Measurements from ENCODE around the gene PLD1.
"Not testable (repeated sequence)": the region's sequence is repeated elsewhere in the genome, so short reads cannot be mapped to it uniquely, and the experiment has no call there.

The PLD1 gene

DNA sequence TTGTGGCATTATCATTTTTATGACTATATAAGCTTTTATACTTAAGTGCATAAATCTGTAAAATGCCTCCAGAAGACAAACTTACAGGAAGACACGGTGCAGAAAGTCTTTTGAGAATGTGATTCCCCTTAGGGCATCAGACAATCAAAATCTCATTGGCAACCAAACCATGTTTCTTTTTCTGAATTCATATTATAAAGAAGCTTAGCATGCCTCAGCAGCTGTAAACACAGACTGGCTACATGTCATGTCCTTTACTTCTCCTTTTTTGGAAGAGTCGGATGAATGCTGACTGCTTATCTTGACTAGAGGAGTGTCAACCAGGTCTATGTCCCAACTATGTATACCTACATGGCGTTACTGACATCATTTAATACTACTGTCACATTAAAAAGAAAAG, 150.1 kb downstream of the PLD1 start:
- no peak for DNase-seq (ENCODE audit: low read depth)

- no peak for DNase-seq (ENCODE audit: low read depth)
These were observed 151.4 kb downstream of the PLD1 start for GRCh38 chr3:171658841-171659240.

GRCh38 chr3:171654809-171655208, 155.5 kb downstream of the PLD1 start:
- DNase-seq (ENCODE audit: low read depth), result peak; percentile 86

GRCh38 chr3:171654326-171654725, 156.0 kb downstream of the PLD1 start:
- DNase-seq (ENCODE audit: low read depth), result no peak

- DNase-seq (ENCODE audit: low read depth), result no peak
These were observed 156.6 kb downstream of the PLD1 start for GRCh38 chr3:171653701-171654100.

GRCh38 chr3:171652932-171653331, 157.4 kb downstream of the PLD1 start:
- DNase-seq (ENCODE audit: low read depth), result no peak

DNA sequence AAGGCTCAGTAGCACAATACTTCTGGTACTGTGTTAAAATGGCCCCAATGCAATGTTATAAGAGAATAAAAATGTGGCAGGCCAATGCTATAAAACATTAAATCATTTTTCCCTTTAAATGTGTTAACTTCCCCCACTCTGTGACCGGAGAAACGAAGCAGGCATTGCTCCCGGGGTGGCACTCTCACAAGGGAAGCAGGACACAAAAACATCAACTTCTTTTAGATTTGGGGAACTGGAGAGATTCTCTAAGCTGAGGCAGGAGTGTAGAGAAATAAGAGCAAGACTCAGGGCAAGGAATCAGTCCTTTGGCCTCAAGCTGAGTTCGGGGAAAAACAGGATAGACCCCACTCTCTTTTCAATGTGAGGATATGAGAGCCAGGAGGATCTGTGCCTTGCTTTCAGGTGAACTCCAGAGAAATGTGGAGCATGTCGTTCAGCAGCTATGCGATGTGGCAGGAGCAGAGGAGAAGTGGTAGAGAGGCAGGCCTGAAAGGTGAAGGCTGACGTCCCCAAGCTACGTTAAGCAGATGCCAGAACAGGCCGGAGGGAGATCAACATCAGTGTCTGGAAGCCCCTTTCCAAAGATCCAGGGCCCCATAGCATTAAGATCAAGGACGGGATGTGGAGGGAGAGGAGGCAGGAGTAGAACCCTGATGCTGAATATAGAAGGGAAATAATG, 160.2 kb downstream of the PLD1 start:
- no peak for DNase-seq (ENCODE audit: low read depth)

- DNase-seq (ENCODE audit: low read depth), result no peak
These were observed 161.0 kb downstream of the PLD1 start for GRCh38 chr3:171649267-171649666.

GRCh38 chr3:171648069-171648468, 162.2 kb downstream of the PLD1 start:
- no peak for DNase-seq (ENCODE audit: low read depth)

DNA sequence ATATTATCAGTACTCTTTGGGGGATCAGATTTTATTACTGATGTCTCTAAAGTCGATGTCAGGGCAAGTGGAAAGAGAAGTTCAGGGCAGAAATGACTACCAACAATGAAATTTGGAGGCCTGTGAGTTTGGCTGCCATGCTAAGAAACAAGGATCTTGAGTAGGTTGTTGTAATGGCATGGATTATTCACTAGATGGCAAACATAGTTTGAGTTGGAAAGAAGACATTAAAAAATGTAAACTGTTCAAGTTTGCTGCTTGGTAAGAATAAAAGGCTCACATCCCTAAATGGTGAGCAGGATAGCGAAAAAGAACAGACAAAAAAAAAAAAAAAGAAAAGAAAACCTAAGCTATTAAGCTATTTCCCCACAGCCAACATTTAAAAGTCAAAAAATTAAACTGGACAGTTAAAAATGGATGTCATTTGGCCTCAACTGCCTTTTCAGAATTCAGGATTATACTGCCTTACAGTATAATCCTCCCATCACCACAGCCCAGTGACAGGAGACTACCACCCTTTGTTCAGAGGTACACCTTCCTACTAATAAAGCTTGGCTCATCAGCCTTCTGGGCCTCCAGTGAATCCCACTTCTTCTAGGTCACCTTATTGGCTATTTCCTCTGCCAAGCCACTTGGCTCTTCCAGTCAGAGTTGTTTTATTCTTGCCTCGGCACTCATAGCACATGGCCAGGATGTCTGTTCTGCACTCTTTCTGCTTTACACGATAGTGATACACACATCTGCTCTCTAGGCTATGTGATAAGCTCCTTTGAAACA, 163.7 kb downstream of the PLD1 start:
- DNase-seq (ENCODE audit: low read depth), result peak; percentile 60

DNA sequence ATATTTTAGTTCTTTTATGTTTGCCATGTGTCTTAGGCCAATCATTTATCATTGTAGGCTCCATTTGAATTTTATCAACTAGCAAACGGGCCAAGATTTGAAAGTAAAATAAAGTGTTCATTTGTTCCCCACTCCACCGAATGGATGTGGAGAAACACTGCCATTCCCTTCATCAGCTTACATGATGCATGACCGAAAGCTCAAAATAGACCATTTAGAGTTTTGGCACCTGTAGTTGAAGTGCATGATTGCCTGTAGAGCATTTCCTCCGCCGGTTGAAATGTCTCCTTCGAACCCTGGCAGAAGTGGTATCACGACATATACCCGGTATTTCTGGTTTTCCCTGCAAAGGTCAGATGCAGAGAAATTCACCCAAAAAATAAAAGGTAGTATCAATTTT, 165.6 kb downstream of the PLD1 start:
- no peak for DNase-seq (ENCODE audit: low read depth)

DNA sequence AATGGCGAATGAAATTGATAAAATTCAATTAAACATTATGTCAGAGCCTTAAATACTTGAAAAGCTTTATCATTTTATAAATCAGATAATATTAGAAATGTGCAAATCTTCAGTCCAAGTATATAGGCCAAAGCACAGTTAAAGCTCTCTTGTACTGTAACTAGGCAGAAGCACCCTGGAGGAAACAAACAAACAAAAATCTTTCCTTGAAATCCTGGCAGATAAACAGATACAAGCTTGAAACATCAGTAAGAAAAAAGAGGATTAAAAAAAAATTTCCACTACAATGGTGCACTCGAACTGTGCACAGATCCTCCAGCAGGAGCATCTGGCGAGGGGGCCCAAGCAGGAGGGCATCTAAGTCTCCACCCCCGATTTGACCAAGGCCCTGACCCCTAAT, 166.6 kb downstream of the PLD1 start:
- DNase-seq (ENCODE audit: low read depth), result no peak

GRCh38 chr3:171643033-171643432, 167.2 kb downstream of the PLD1 start:
- DNase-seq (ENCODE audit: low read depth), result no peak

GRCh38 chr3:171640520-171641412, 169.5 kb downstream of the PLD1 start:
- peak; percentile 6 for DNase-seq (ENCODE audit: low read depth)

- no peak for DNase-seq (ENCODE audit: low read depth)
These were observed 173.6 kb downstream of the PLD1 start for GRCh38 chr3:171636666-171637065.

- DNase-seq (ENCODE audit: low read depth), result no peak
These were observed 177.5 kb downstream of the PLD1 start for GRCh38 chr3:171632766-171633165.

DNA sequence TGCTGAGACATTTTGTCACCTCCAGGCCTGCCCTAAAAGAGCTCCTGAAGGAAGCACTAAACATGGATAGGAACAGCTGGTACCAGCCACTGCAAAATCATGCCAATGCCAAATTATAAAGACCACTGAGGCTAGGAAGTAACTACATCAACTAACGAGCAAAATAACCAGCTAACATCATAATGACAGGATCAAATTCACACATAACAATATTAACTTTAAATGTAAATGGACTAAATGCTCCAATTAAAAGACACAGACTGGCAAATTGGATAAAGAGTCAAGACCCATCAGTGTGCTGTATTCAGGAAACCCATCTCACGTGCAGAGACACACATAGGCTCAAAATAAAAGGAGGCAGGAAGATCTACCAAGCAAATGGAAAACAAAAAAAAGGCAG, 183.5 kb downstream of the PLD1 start:
- not testable (repeated sequence) for DNase-seq (ENCODE audit: low read depth)

- DNase-seq (ENCODE audit: low read depth), result no peak
These were observed 188.2 kb downstream of the PLD1 start for GRCh38 chr3:171622126-171622525.

- DNase-seq (ENCODE audit: low read depth), result no peak
These were observed 189.4 kb downstream of the PLD1 start for GRCh38 chr3:171620825-171621434.

DNA sequence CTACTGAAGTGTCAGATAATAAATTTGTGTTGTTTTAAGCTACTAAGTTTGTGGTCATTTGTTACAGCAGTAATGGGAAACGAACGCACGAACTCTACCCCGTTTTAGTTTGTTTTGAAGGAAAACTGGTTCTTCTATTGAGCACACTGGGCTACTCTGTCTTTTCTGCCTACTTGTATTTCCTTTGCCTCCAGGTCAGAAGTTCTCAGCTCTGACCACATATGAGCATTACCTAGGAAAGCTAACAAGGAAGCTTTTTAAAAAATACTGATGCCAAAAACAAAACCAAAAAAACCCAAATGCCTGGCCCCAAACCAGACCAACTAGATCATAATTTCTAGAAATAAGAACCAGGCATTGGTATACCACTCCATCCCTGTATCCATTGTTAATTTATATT, 193.5 kb downstream of the PLD1 start:
- no peak for DNase-seq (ENCODE audit: low read depth)

DNA sequence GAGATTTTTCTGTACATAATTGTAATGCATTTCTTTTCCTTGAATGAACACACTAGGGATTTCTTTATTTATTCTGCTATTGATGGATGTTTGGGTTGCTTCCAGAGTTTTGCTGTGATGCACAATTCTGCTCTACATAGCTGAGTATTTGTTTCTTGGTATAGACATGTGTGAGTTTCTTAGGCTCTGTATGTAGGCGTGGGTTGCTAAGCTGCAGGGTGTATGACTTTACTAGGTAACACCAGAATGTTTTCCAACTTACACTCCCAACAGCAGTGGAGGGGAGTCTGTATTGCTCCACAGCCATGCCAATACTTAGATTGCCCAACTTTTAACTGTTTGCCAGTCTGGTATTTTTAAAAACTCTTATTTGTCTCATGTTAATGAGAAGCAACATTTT, 194.6 kb downstream of the PLD1 start:
- peak; percentile 45 for DNase-seq (ENCODE audit: low read depth)

GRCh38 chr3:171615281-171615680, 195.0 kb downstream of the PLD1 start:
- peak; percentile 8 for DNase-seq (ENCODE audit: low read depth)

Data from fibroblast of gingiva (primary cell).